GM19043 (cell line): ENCODE results near the gene GANAB.
"Not testable (repeated sequence)": the region's sequence is repeated elsewhere in the genome, so short reads cannot be mapped to it uniquely, and the experiment has no call there.

Experiments
- ATAC-seq: cut with Tn5 transposase; IDR thresholded peaks from one replicate; pipeline ENCODE4 v1.9.1; 2021; ENCODE audit warnings: low read depth; ENCODE audit not compliant: unreplicated experiment

The GANAB gene

DNA sequence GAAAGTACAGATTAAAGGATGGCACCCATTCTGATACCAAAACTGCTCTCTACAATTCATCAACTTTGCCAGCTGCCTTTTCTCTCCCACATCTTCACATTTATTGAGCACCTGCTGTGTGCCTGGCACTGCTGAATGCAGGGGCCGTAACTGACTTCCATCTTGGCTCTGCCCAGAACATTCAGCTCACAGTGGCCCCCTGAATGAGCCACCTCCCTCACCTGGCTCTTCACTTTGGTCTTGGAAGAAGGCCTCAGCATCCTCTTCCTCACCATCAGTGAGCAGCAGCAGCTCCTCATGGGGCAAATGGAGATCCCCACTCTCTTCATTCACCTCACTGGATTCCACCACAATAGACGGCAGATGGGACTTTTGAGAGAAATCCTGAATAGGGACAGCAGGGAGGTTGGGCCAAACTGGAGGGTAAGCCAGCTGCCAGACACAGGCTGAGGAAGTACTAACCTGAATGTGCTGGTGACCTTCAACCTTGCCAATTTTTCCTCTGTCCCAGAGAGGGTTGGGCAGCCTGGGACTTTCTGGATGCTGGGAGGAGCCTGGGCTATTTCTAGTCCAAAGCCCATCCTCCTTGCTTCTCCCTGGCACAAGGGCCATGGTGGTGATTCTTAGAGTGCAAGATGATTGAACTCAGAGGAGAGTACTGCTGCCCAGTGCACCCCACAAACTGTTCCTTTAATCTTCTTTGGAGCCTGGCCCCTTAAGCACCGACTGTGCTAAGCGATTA, 23.2 kb upstream of the GANAB start:
- ATAC-seq: no peak

GRCh38 chr11:62667460-62667859, 21.0 kb upstream of the GANAB start:
- no peak for ATAC-seq

GRCh38 chr11:62666259-62666926, 20.0 kb upstream of the GANAB start:
- ATAC-seq: no peak

DNA sequence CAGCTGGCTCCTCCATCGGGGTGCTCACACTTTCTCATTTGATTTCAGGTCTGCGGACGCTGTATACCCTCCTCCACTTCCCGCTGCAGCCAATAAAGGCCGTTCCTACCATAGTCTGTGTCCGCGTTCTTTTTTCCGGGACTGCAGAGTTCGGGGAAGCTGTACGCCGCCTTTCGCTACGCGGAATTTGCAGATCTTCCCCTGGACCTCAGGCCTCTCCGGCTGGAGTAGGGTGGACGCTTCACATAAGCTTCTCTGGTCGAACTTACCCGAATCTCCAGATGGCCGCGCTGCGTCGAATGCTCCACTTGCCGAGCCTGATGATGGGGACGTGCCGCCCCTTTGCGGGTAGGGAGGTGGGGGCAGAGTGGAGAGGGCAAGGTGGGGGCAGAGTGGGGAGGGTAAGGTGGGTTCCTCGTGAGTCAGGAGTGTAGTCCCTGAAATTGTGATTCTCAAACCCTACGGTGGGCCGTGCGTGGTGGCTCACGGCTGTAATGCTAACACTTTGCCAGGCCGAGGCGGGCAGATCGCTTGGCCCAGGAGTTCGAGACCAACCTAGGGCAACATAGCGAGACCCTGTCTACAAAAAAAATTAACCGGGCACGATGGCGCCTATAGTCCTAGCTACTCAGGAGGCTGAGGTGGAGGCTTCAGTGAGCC, 19.3 kb upstream of the GANAB start:
- no peak for ATAC-seq

DNA sequence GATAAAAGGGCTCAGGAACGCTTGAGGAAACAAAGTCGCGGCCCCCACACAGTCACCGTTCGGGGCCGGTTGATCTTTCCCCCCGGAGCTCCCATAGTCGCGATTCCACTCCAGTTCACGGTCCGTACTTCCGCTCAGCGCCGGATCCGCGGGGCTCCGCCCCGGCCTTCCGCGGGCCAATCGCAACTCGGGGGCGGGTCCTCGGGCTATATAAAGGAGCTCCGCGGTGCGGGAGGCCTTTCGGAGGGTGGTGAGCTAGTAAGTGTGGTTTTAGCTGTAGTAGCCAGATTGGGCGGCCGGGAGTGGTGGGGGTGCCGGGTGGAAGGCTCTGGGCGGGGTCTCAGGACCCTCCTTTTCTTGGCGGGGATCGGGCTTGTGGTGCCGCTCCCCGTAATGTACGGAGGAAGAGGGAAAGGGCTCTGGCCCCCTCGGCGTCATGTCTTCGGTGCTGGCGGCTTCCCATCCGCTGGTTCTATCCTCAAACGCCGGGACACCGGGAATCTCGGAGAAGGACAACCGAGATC, 18.7 kb upstream of the GANAB start, which contains the start of the genes C11orf98 and CSKMT:
TSS of gene C11orf98 (minus strand) at position 136 of the 524 bp plus-strand sequence. CDS start at position 95, 41 bp downstream.
TSS of gene CSKMT (plus strand) at position 238 of the 524 bp plus-strand sequence. CDS start 568 bp downstream, outside the sequence.
- peak; percentile 82 for ATAC-seq

DNA sequence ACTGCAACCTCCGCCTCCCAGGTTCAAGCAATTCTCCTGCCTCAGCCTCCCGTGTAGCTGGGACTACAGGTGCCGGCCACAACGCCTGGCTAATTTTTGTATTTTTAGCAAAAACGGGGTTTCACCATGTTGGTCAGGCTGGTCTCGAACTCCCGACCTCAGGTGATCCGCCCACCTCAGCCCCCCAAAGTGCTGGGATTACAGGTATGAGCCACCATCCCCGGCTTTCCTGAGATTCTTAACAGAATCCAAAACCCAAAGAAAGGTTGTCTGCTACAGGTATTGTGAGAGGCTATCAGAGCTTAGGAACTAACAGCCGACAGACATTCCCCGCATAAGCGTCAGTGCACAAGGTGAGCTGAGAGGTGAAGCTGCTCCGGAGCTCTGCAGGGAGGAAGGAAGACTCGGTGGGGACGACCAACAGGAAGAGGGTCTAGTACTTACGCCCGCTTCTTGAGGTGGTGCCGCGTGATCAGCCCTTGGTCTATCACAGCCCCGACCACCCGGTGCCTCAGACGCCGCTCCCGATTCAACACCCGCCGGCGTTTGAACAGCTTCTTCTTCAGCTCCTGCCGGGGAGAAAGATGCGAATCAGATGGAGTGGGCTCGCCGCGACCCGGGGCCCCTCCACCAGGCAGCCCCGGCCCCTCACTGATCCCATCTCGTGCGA, 18.1 kb upstream of the GANAB start:
- peak; percentile 35 for ATAC-seq

DNA sequence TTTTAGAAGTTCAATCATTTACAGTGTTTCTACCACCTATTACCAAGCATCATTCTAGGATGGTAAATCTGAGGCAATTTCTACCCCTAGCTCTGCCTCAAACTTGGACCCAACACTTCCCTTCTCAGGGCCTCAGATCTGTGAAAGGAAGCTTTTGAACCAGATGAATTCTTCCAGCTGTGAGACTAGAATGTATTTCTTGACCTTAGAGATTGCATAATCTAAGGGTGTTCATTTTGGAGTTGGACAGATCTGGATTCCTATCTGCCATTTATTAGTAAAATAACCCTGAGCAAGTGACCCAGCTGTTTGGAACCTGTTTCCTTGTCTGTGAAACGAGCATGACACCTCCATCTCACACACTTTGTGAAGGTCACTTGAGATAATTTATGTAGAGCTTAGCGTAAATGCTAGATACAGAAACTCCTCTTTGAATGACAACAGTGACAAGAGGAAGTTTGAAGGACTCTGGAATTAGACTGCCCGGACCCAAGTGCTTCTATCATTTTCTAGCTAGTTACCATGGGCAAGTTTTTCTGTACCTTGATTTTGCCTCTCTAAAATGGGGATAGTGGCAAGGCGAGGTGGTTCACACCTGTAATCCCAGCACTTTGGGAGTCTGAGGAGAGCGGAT, 10.5 kb upstream of the GANAB start:
- ATAC-seq: no peak

- ATAC-seq: no peak
Observed at GRCh38 chr11:62654297-62654696, 7.9 kb upstream of the GANAB start.

DNA sequence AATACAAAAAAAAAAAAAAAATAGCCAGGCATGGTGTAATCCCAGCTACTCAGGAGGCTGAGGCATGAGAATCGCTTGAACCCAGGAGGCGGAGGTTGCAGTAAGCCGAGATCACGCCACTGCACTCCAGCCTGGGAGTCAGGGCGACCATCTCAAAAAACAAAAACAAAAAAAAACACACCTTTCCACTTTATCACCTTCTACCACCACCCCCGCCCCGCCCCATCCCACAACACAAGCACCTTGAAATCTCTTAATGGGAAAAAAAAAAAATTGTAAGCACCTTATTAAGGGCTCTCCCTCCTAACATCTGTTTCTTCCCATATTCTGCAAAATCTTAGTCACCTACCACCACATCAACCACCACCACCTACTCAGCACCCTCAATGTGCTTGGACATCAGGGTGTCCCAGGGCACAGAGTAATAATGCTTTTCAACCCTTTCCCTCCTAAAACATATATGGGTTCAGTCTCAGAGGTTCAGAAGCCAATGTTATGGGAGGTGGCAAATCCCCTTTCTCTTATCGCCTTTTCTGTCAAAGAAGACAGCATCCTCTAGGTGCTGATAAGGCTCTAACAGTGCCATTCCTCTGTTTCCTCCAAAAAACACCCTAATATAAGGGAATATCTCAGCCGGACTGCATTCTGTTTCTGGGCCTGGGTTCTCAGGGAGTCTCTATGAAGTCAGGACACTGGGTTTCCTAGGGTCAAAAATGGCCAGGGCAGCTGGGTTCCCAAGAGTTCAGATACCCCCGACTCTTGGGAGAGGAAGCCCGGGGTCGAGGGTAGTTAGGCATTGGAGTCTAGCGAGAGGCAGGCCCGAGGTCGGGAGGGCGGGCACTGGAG, 6.0 kb upstream of the GANAB start:
- peak; percentile 15 for ATAC-seq

DNA sequence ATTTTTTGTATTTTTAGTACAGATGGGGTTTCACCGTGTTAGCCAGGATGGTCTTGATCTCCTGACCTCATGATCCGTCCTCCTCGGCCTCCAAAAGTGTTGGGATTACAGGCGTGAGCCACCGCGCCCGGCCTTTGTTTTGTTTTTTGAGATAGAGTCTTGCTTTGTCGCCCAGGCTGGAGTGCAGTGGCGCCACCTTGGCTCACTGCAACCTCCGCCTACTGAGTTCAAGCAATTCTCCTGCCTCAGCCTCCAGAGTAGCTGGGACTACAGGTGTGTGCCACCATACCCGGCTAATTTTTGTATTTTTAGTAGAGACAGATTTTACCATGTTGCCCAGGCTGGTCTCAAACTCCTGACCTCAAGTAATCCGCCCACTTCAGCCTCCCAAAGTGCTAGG, 3.9 kb upstream of the GANAB start:
- ATAC-seq: not testable (repeated sequence)

DNA sequence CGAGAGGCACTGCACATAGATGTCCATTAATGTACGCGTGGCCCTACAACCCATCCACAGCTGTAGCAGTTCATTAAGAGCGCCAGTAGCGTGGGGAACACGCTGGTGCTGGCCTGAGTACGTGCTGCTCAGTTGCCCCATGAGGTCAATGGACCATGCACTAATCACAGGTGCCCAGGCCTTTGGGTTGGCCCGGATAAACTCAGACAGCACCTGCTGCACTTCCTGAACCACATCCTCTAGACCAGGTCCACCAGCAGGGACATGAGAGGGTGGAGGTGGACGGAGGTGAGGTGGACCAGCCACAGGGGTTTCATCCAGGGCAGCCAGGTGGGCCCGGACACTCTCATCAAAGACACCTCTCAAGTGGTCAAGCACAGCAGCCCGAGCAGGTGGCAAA, 3.1 kb upstream of the GANAB start:
- ATAC-seq: no peak

DNA sequence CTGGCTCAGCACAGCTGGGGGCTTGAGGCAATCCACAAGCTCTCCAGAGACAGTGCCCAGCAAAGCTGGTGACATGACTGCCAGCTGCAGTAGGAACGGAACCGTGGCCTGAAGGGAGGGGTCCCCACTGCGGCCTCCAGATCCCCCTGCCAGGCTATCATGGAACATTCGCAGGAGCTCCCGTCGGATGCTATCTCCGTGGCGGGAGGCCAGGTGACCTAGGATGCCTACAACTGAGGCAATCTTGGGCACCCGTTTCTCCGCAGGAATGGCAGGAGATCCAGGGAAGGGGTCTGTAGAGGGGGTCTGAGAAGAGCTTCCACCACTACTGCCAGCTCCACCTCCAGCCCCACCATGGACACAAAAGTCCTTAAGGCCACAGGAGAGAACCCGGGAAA, 2.6 kb upstream of the GANAB start:
- no peak for ATAC-seq

DNA sequence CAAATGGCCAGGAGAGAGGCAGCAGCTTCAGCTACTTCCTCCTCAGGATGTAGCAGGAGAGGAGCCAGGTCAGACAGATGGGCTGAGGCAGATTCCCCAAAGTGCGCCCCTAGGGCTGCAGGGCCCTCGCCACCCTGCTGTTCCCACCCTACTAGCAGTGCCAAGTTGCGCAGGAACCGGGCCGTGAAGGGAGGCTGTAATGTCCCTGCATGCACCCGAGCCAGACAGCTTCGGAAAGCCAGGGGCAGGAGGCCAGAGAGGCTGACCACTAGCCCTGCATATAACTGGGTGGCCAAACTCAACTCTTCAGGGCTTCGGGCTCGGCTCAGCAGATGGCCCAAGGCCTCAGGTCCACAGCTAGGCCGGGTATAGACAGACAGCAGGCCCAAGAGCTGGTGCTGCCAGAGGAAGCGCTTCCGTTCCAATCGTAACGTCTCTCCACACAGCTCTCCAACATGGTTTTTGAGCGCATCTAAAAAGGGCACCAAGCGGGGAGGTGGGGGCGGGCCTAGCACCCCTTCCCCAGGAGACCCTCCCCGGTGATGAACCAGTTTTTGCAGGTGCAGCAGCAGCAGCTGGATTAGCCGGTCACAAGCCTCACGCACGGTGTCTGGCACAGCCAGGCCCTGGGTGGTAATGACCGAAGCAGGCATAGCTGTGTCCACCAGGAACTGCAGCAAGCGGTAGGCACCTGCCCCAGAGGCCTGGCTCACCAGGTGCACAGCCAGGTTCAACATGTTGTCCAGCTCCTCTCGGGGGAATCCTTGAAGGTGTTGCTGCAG, 2.0 kb upstream of the GANAB start:
- ATAC-seq: no peak

DNA sequence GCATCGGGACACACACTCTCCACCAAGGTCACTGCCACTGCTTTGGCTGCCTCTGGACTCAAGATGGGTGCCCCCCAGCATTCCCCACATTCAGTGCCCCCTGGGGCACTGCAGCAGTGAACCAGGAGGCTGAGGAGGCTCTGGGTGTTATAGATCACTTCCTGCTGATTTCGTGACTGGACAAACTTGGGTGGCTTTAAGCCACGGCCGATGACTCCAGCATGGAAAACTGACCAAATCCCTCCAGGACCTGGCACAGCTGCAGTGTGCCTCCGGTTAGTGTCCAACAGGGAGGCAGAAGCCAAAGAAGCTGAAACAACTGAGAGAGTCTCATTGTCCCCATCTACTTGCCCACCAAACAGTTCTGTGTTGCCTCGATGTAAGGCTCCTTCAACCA, 1.2 kb upstream of the GANAB start:
- ATAC-seq: no peak

DNA sequence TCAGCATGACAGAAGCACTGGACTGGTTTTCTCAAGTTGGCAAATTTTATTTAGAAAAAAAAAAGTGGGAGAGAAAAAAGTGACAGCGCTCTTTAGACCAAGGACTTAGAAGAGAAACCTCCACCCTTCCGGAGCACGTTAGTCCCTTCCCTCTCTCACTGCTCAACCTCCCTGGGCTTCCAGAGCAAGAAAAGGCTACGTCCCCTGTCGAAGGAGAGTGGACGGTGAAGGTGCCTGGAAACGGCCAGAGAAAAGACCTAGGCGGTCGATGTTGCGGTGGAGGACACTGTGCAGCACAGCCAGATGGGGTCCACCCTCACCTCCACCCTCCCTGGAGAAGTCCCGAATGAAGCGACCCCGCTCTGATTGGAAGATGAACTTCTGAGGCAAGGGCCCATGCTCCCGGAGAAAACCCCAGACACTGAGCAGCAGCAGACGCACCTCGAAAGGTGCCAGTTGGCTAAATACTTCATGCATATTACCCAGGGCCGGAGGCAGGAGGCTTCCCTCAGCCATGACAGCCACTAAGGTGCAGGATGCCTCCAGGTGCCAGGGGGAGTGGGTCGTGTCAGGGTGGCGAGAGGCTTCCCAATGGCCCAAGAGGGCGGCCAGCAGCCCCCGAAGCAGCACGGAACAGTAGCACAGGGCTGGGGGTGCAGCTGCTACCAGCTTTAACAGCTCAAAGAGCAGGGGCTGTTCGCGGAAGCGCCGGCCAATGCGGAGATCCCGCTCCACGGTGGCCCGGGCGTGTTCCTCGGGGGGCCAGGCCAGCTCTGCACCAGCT, 604 bp upstream of the GANAB start:
- no peak for ATAC-seq

GRCh38 chr11:62645671-62645945, 805 bp downstream of the GANAB start:
- no peak for ATAC-seq

DNA sequence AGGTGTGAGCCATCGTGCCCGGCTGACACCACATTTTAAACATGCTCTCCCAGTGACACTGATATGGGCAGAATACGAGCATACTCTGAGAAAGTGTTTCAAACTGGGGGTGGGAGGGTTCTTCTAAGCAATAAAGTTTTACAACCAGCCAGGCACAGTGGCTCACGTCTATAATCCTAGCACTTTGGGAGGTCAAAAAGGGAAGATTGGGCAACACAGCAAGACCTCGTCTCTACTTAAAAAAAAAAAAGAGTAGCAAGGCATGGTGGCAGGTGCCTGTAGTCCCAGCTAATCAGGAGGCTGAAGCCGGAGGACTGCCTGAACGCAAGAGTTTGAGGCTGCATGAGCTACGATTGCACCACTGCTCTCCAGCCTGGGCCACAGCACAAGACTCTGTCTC, 2.2 kb downstream of the GANAB start:
- no peak for ATAC-seq

- ATAC-seq: no peak
Observed at GRCh38 chr11:62632492-62632891, 13.9 kb downstream of the GANAB start.
